HG02885 (cell line): ENCODE data around the gene EMC9.
A peak's percentile ranks its signal among the peaks of the same experiment; 100 is the strongest.

Experiments used
- ATAC-seq: cut with Tn5 transposase; IDR thresholded peaks from one replicate; pipeline ENCODE4 v1.9.1; 2021; ENCODE audit warnings: mild to moderate bottlenecking; ENCODE audit not compliant: unreplicated experiment, poor library complexity

The EMC9 gene

DNA sequence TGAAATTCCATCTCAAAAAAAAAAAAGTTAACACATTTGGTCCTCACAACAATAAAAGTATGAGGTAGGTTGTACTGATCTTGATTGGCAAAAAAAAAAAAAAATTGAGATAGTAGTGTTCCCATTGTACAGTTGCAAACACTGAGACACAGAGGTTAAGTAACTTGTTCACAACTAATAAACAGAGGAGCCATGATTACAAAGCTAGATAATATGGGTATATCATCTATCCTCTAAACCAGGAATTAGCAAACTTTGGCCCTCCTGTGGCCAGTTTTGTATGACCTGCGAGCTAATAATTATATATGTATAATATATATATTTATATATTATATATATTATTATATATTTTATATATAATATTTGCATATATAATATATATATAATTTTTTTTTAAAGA lies 7.7 kb downstream of the EMC9 start:
- ATAC-seq: no peak

- no peak for ATAC-seq
These were observed 8.4 kb downstream of the EMC9 start for GRCh38 chr14:24132976-24133375.

- ATAC-seq: no peak
These were observed 9.2 kb downstream of the EMC9 start for GRCh38 chr14:24132061-24132685.

GRCh38 chr14:24131549-24131966 lies 9.8 kb downstream of the EMC9 start:
- no peak for ATAC-seq

DNA sequence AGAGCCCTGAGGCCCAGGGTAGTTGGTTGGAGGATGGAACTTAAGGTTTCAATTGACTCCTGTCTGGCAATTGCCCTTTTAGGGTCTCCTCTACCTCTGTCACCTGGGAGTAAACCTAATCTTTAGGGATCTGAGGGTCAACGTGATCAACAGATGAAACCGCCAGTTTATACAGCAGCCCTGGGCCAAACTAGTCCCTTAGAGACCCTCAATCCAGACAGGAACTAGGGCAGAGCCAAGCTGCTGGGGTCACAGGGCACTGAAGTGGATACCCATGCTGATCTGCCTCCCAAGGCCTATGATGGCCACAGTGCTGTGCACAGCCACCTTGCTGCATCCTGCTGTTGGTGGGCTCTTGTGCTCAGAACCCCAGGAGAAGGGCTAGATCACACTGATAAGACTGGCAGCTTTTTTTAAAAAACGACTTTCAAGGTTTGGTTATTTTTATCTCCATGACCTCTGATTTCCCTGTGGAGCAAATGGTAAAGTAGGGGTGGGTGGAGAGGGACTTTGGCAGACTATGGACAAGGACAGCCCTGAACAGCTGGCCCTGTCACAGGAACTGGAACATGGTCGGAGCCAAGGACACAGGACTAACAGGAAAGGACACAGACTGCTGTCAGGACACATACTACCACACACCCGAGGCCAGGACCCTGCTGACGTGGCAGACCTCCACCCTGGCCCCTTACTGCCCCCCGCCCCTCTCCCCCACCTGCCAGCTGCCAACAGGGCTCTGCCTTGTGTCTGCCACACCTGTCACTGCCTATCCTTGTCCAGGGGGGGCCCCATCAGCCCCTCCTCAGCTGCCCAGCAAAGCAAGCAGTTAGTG lies 10.5 kb downstream of the EMC9 start:
- no peak for ATAC-seq

- ATAC-seq: no peak
These were observed 11.0 kb downstream of the EMC9 start, which contains the start of gene FITM1 for GRCh38 chr14:24130380-24130716. TSS of gene FITM1 (plus strand) at chr14:24130659. CDS start at chr14:24131564, 905 bp downstream.

GRCh38 chr14:24129410-24129998 lies 11.9 kb downstream of the EMC9 start:
- ATAC-seq: no peak

GRCh38 chr14:24127673-24128072 lies 13.7 kb downstream of the EMC9 start:
- ATAC-seq: no peak

DNA sequence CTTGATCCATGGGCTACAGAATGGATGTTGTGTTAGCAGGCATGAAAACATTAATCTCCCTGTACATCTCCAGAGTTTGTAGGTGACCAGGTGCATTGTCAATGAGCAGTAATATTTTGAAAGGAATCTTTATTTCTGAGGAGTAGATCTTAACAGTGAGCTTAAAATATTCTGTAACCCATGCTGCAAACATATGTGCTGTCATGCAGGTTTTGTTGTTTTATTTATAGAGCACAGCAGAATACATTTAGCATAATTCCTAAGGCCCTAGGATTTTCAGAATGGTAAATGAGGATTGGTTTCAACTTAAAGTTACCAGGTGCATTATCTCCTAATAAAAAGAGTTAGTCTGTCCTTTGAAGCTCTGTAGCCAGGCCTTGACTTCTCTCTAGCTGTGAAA lies 14.5 kb downstream of the EMC9 start:
- ATAC-seq: no peak

DNA sequence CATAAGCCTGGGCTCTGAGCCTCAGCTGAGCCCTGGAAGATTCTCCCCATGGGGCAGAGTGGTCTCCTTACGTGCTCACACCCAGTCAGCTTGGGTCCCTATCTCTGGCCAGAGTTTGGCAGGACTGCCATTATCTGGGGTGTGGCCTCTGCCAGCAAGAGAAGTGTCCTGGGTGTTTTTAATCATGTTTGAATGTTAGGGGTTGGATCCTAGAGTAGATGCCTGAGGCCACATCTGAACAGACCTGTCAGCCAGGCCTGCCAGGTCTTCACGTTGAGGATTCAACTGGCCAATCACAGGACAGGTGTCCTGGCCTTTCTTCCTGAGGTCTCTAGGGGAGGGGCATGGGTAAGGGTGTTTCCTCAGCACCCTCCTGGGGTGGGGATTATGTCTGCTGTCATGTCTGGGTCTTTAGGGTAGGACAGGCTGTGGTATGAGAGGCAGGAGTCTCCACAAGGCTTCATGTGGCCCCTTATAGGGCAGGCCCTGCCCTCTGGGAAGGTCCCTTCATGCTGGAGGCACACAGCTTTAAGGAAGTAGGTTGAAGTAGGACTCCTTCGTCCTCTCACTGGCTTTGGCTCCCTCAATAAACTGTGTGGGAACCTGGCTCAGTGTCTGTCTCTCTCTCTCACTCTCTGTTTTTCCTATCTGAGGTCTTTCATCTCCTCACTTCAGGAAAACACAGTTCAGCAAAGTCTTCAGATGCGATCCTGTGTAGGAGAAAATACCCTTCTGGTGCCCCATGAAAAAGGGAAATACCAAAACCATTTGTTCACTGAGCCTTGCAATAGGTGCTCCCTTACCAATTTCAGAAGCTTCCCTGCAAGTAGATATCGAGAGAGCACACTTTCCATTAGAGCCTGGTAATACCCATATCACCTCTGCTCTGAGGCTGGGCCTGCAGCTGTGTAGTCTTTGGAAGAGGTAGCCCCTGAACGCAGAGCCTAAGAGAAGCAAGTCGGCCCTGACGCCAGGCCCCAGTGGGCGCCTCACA lies 17.7 kb downstream of the EMC9 start:
- peak; percentile 58 for ATAC-seq

DNA sequence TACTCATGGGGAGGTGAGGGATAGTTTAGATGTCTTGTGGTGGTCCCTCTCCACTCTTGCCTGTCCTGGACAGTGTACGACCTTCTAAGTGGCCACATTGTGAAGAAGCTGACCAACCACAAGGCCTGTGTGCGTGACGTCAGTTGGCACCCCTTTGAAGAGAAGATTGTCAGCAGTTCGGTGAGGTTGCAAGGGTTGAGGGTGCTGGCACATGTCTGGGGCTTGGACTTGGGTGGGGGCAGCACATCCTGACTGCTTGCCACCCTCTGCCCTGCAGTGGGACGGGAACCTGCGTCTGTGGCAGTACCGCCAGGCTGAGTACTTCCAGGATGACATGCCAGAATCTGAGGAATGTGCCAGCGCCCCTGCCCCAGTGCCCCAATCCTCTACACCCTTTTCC lies 18.5 kb downstream of the EMC9 start:
- no peak for ATAC-seq

GRCh38 chr14:24122416-24122815 lies 19.0 kb downstream of the EMC9 start:
- ATAC-seq: no peak

- no peak for ATAC-seq
These were observed 20.2 kb downstream of the EMC9 start for GRCh38 chr14:24121210-24121609.

GRCh38 chr14:24119691-24120090 lies 21.7 kb downstream of the EMC9 start:
- no peak for ATAC-seq

DNA sequence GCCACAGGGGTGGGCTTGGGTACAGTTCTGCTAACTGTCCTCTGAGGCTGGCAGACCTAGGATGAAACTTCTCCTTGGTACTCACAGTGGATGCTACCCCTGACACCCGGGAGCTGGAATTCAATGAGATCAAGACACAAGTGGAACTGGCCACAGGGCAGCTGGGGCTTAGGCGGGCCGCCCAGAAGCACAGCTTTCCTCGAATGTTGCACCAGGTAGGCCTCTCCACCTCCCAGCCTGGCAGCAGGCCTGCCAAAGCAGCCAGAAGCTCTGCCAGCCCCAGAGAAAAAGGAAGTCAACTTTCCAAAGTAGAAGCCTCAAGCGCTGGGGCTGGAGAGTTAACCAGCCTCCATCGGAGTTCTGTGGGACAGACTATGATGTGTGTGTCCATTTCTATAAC lies 24.2 kb downstream of the EMC9 start:
- no peak for ATAC-seq

- ATAC-seq: no peak
These were observed 25.1 kb downstream of the EMC9 start for GRCh38 chr14:24116128-24116814.

DNA sequence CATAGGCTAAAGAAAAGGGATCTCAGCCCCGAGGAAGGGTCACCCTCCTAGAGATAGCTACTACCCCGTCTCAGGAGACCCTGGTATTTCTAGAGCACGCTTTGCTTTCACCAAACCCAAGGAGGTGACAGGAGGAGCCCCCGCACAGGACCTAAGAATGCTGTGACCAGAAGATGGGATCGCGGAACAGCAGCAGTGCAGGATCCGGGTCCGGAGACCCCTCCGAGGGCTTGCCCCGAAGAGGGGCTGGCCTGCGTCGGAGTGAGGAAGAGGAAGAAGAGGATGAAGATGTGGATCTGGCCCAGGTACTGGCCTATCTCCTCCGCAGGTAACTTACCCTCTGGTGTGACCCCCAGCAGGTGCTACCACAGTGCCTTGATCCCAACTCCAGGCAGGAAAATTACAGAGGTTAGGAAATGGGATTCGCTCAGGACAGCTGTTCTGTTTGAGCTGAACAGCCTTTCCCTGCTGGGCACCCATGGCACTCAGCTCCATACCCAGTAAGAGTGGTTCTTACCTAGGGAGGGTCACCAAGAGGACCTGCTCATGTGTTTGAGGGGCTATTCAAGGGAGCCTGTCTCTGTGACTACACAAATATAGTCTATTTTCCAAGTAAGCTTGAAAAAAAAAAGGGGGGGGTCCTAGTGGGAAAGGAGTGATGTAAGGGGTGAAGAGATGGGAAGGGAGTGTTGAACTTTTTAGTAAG lies 25.8 kb downstream of the EMC9 start:
- no peak for ATAC-seq

- peak; percentile 86 for ATAC-seq
These were observed 26.6 kb downstream of the EMC9 start, which contains the start of the genes DCAF11 and NRL for GRCh38 chr14:24114532-24115421. TSS of gene DCAF11 (plus strand) at chr14:24114777. CDS start at chr14:24115595, 818 bp downstream. TSS of gene NRL (minus strand) at chr14:24114949. CDS start at chr14:24082848, 32,101 bp downstream.
